HCT116 (cell line): ENCODE measurements around the gene CMPK2.

Experiments
- CTCF ChIP-seq, 3 experiments: fragments of 200-600 bp in 1 of 3; sonication (generic) in 1 of 3; IDR thresholded peaks in 2 of 3; conservative IDR thresholded peaks in 1 of 3; 2 replicates each; pipeline ENCODE4 v1.5.1; 2012 to 2017; ENCODE audit warnings: low read depth in 2 of 3, low read length in 2 of 3, antibody characterized with exemption in 1 of 3, borderline replicate concordance in 1 of 3, control low read depth in 1 of 3, mild to moderate bottlenecking in 1 of 3, mixed read lengths in 1 of 3, mixed run types in 1 of 3, moderate library complexity in 1 of 3; ENCODE audit not compliant: insufficient read depth in 1 of 3
- ELF1 ChIP-seq: IDR thresholded peaks from 2 replicates; pipeline ENCODE4 v1.6.1; 2012; ENCODE audit warnings: low read depth, borderline replicate concordance
- POLR2A ChIP-seq: IDR thresholded peaks from 2 replicates; pipeline ENCODE4 v1.7.0; 2011; ENCODE audit warnings: borderline replicate concordance; ENCODE audit not compliant: insufficient read depth, insufficient read length; ENCODE audit errors: extremely low read depth
- REST ChIP-seq: IDR thresholded peaks from 2 replicates; pipeline ENCODE4 v1.6.1; 2012; ENCODE audit warnings: low read depth
- SP1 ChIP-seq: IDR thresholded peaks from 2 replicates; pipeline ENCODE4 v1.6.1; 2012; ENCODE audit warnings: low read depth

- TF ChIP-seq POLR2A = no peak
- no peak for TF ChIP-seq REST
- no peak for TF ChIP-seq CTCF (IDR thresholded peaks at IDR 0.05 in 2 of 3, conservative IDR thresholded peaks at IDR 0.05 in 1 of 3; ENCODE audit: borderline replicate concordance in 1 of 3, insufficient read depth in 1 of 3, low read depth in 2 of 3, low read length in 2 of 3)
- TF ChIP-seq ELF1 = no peak
- no peak for TF ChIP-seq SP1
Observed at GRCh38 chr2:6863792-6864191, 1.9 kb downstream of the CMPK2 start.
